Measurements from ENCODE around the gene KRTAP10-11. TPM values are rescaled to one million over a fixed set of nuclear protein-coding genes. Genes with fewer than 3 reads are reported as not detected.
A peak's percentile ranks its signal among the peaks of the same experiment; 100 is the strongest.
"Not testable (repeated sequence)": the region's sequence is repeated elsewhere in the genome, so short reads cannot be mapped to it uniquely, and the experiment has no call there.

Gene KRTAP10-11
- total RNA-seq, 1 experiment from 2014 or later: not detected

GRCh38 chr21:44603109-44603875 lies 42.9 kb upstream of the KRTAP10-11 start:
- H4K20me1 ChIP-seq (ENCODE audit: insufficient read depth, low read depth, low read length): no peaks in the 10 kb centered on the region
- no peak overlapping the region for H3K4me3 ChIP-seq (ENCODE audit: low read length)
- no peaks in the 10 kb centered on the region for H3K4me1 ChIP-seq (ENCODE audit: low read length)
- no peaks in the 10 kb centered on the region for H3K9me3 ChIP-seq (ENCODE audit: low read length)
- no peak overlapping the region for H3K27ac ChIP-seq (ENCODE audit: low read length)
- H2AFZ ChIP-seq (ENCODE audit: low read length): no peak overlapping the region
- H3K9ac ChIP-seq (ENCODE audit: low read length): no peak overlapping the region
- H3K79me2 ChIP-seq (ENCODE audit: low read length): no peaks in the 10 kb centered on the region
- H3K27me3 ChIP-seq (ENCODE audit: low read length): no peaks in the 10 kb centered on the region
- H3K36me3 ChIP-seq (ENCODE audit: insufficient read depth, low read length): no peaks in the 10 kb centered on the region
- no peaks in the 10 kb centered on the region for H3K9me2 ChIP-seq (replicated peaks; ENCODE audit: insufficient read depth, low read length)
- no peak overlapping the region for H3K4me2 ChIP-seq (ENCODE audit: low read depth, low read length, poor library complexity, severe bottlenecking)
- DNase-seq: no peak

GRCh38 chr21:44603911-44604310 lies 42.3 kb upstream of the KRTAP10-11 start:
- Histone ChIP-seq H3K36me3 (ENCODE audit: insufficient read depth, low read length) (no peaks in the 10 kb centered on the region), H3K4me3 (ENCODE audit: low read length) (no peak overlapping the region), H3K9ac (ENCODE audit: low read length) (no peak overlapping the region), H4K20me1 (ENCODE audit: insufficient read depth, low read depth, low read length) (no peaks in the 10 kb centered on the region), H3K27ac (ENCODE audit: low read length) (no peak overlapping the region), H3K9me2 (replicated peaks; ENCODE audit: insufficient read depth, low read length) (no peaks in the 10 kb centered on the region), H2AFZ (ENCODE audit: low read length) (no peak overlapping the region), H3K4me2 (ENCODE audit: low read depth, low read length, poor library complexity, severe bottlenecking) (no peak overlapping the region), H3K79me2 (ENCODE audit: low read length) (no peaks in the 10 kb centered on the region), H3K4me1 (ENCODE audit: low read length) (no peaks in the 10 kb centered on the region), H3K27me3 (ENCODE audit: low read length) (no peaks in the 10 kb centered on the region), H3K9me3 (ENCODE audit: low read length) (no peaks in the 10 kb centered on the region)
- DNase-seq: no peak

GRCh38 chr21:44606495-44606894 lies 39.7 kb upstream of the KRTAP10-11 start:
- Histone ChIP-seq H3K27ac (ENCODE audit: low read length) (no peak overlapping the region), H3K4me3 (ENCODE audit: low read length) (no peak overlapping the region), H4K20me1 (ENCODE audit: insufficient read depth, low read depth, low read length) (no peaks in the 10 kb centered on the region), H3K36me3 (ENCODE audit: insufficient read depth, low read length) (no peaks in the 10 kb centered on the region), H3K27me3 (ENCODE audit: low read length) (no peaks in the 10 kb centered on the region), H3K79me2 (ENCODE audit: low read length) (no peaks in the 10 kb centered on the region), H3K9ac (ENCODE audit: low read length) (no peak overlapping the region), H3K4me1 (ENCODE audit: low read length) (no peaks in the 10 kb centered on the region), H3K9me3 (ENCODE audit: low read length) (no peaks in the 10 kb centered on the region; the same call in 1 of the 2 replicates), H3K4me2 (ENCODE audit: low read depth, low read length, poor library complexity, severe bottlenecking) (no peak overlapping the region), H2AFZ (ENCODE audit: low read length) (no peak overlapping the region), H3K9me2 (replicated peaks; ENCODE audit: insufficient read depth, low read length) (no peaks in the 10 kb centered on the region)
- no peak for DNase-seq

- no peak overlapping the region for H3K27ac ChIP-seq (ENCODE audit: low read length)
- peak; percentile 26 for DNase-seq
- H3K9me3 ChIP-seq (ENCODE audit: low read length): no peaks in the 10 kb centered on the region; the same call in 1 of the 2 replicates
- H3K36me3 ChIP-seq (ENCODE audit: insufficient read depth, low read length): no peaks in the 10 kb centered on the region
- no peaks in the 10 kb centered on the region for H3K79me2 ChIP-seq (ENCODE audit: low read length)
- no peaks in the 10 kb centered on the region for H3K9me2 ChIP-seq (replicated peaks; ENCODE audit: insufficient read depth, low read length)
- no peak overlapping the region for H3K4me3 ChIP-seq (ENCODE audit: low read length)
- no peak overlapping the region for H3K4me2 ChIP-seq (ENCODE audit: low read depth, low read length, poor library complexity, severe bottlenecking)
- no peak overlapping the region for H3K9ac ChIP-seq (ENCODE audit: low read length)
- no peaks in the 10 kb centered on the region for H3K4me1 ChIP-seq (ENCODE audit: low read length)
- no peak overlapping the region for H2AFZ ChIP-seq (ENCODE audit: low read length)
- H4K20me1 ChIP-seq (ENCODE audit: insufficient read depth, low read depth, low read length): no peaks in the 10 kb centered on the region
- no peaks in the 10 kb centered on the region for H3K27me3 ChIP-seq (ENCODE audit: low read length)
These were observed 37.0 kb upstream of the KRTAP10-11 start for GRCh38 chr21:44609193-44609592.

GRCh38 chr21:44610157-44610843 lies 35.9 kb upstream of the KRTAP10-11 start:
- not testable (repeated sequence) for H3K4me1 ChIP-seq (ENCODE audit: low read length); H3K79me2 ChIP-seq (ENCODE audit: low read length); H4K20me1 ChIP-seq (ENCODE audit: insufficient read depth, low read depth, low read length); H3K27ac ChIP-seq (ENCODE audit: low read length); H3K4me2 ChIP-seq (ENCODE audit: low read depth, low read length, poor library complexity, severe bottlenecking); H3K36me3 ChIP-seq (ENCODE audit: insufficient read depth, low read length); H3K9me3 ChIP-seq (ENCODE audit: low read length); H2AFZ ChIP-seq (ENCODE audit: low read length); H3K9me2 ChIP-seq (replicated peaks; ENCODE audit: insufficient read depth, low read length); H3K9ac ChIP-seq (ENCODE audit: low read length); DNase-seq; H3K4me3 ChIP-seq (ENCODE audit: low read length); H3K27me3 ChIP-seq (ENCODE audit: low read length)

GRCh38 chr21:44611551-44611950 lies 34.7 kb upstream of the KRTAP10-11 start:
- no peaks in the 10 kb centered on the region for H3K36me3 ChIP-seq (ENCODE audit: insufficient read depth, low read length)
- H3K4me2 ChIP-seq (ENCODE audit: low read depth, low read length, poor library complexity, severe bottlenecking): no peak overlapping the region
- no peaks in the 10 kb centered on the region for H3K27me3 ChIP-seq (ENCODE audit: low read length)
- no peak overlapping the region for H3K4me3 ChIP-seq (ENCODE audit: low read length)
- H3K27ac ChIP-seq (ENCODE audit: low read length): no peak overlapping the region
- no peaks in the 10 kb centered on the region for H3K79me2 ChIP-seq (ENCODE audit: low read length)
- no peak overlapping the region for H3K9ac ChIP-seq (ENCODE audit: low read length)
- H3K4me1 ChIP-seq (ENCODE audit: low read length): no peaks in the 10 kb centered on the region
- no peaks in the 10 kb centered on the region for H3K9me2 ChIP-seq (replicated peaks; ENCODE audit: insufficient read depth, low read length)
- no peaks in the 10 kb centered on the region for H4K20me1 ChIP-seq (ENCODE audit: insufficient read depth, low read depth, low read length)
- H2AFZ ChIP-seq (ENCODE audit: low read length): no peak overlapping the region
- no peaks in the 10 kb centered on the region; the same call in 1 of the 2 replicates for H3K9me3 ChIP-seq (ENCODE audit: low read length)
- peak; percentile 19 for DNase-seq

- H3K9ac ChIP-seq (ENCODE audit: low read length): no peak within 1 kb of the TSS
- no peaks in the 10 kb centered on the region for H3K27me3 ChIP-seq (ENCODE audit: low read length)
- no peak for DNase-seq
- no peaks in the 10 kb centered on the region for H3K36me3 ChIP-seq (ENCODE audit: insufficient read depth, low read length)
- H3K79me2 ChIP-seq (ENCODE audit: low read length): no peaks in the 10 kb centered on the region
- no peak within 1 kb of the TSS for H2AFZ ChIP-seq (ENCODE audit: low read length)
- no peaks in the 10 kb centered on the region for H3K4me1 ChIP-seq (ENCODE audit: low read length)
- no peaks in the 10 kb centered on the region; the same call in 1 of the 2 replicates for H3K9me3 ChIP-seq (ENCODE audit: low read length)
- no peak within 1 kb of the TSS for H3K4me2 ChIP-seq (ENCODE audit: low read depth, low read length, poor library complexity, severe bottlenecking)
- H4K20me1 ChIP-seq (ENCODE audit: insufficient read depth, low read depth, low read length): no peaks in the 10 kb centered on the region
- no peaks in the 10 kb centered on the region for H3K9me2 ChIP-seq (replicated peaks; ENCODE audit: insufficient read depth, low read length)
- H3K4me3 ChIP-seq (ENCODE audit: low read length): no peak within 1 kb of the TSS
- H3K27ac ChIP-seq (ENCODE audit: low read length): no peak within 1 kb of the TSS
These were observed 34.2 kb upstream of the KRTAP10-11 start, which contains the start of gene KRTAP10-8 for GRCh38 chr21:44612029-44612486. Gene KRTAP10-8 (plus strand): TSS chr21:44612079. CDS start chr21:44612101, 22 bp downstream.

GRCh38 chr21:44612669-44613229 lies 33.5 kb upstream of the KRTAP10-11 start:
- H3K9me3 ChIP-seq (ENCODE audit: low read length): no peaks in the 10 kb centered on the region; the same call in 1 of the 2 replicates
- no peak overlapping the region for H3K9ac ChIP-seq (ENCODE audit: low read length)
- no peaks in the 10 kb centered on the region for H4K20me1 ChIP-seq (ENCODE audit: insufficient read depth, low read depth, low read length)
- H3K9me2 ChIP-seq (replicated peaks; ENCODE audit: insufficient read depth, low read length): no peaks in the 10 kb centered on the region
- DNase-seq: peak; percentile 2
- no peak overlapping the region for H2AFZ ChIP-seq (ENCODE audit: low read length)
- H3K4me2 ChIP-seq (ENCODE audit: low read depth, low read length, poor library complexity, severe bottlenecking): no peak overlapping the region
- H3K27ac ChIP-seq (ENCODE audit: low read length): no peak overlapping the region
- no peak overlapping the region for H3K4me3 ChIP-seq (ENCODE audit: low read length)
- H3K36me3 ChIP-seq (ENCODE audit: insufficient read depth, low read length): no peaks in the 10 kb centered on the region
- no peaks in the 10 kb centered on the region for H3K79me2 ChIP-seq (ENCODE audit: low read length)
- no peaks in the 10 kb centered on the region for H3K4me1 ChIP-seq (ENCODE audit: low read length)
- H3K27me3 ChIP-seq (ENCODE audit: low read length): no peaks in the 10 kb centered on the region

Measured in Karpas-422 (cell line).